Nephron progenitor cell (in vitro differentiated cells): ENCODE measurements around the gene DHODH.
"Not testable (repeated sequence)": the region's sequence is repeated elsewhere in the genome, so short reads cannot be mapped to it uniquely, and the experiment has no call there.

Experiments used
- DNase-seq: peaks from one replicate; pipeline ENCODE4 v3.0.0; 2021
- H3K27ac Mint-ChIP-seq: 2 replicates; pipeline ENCODE4 v1.8.0; 2021; ENCODE audit warnings: mild to moderate bottlenecking, moderate library complexity, mixed read lengths
- H3K27me3 Mint-ChIP-seq: 2 replicates; pipeline ENCODE4 v1.8.0; 2021; ENCODE audit warnings: mild to moderate bottlenecking, low read depth, mixed read lengths; ENCODE audit not compliant: poor library complexity
- H3K36me3 Mint-ChIP-seq: 2 replicates; pipeline ENCODE4 v1.8.0; 2021; ENCODE audit warnings: low read depth, mixed read lengths
- H3K4me1 Mint-ChIP-seq: 2 replicates; pipeline ENCODE4 v1.8.0; 2021; ENCODE audit warnings: mixed read lengths
- H3K4me3 Mint-ChIP-seq: 2 replicates; pipeline ENCODE4 v1.8.0; 2021; ENCODE audit warnings: mild to moderate bottlenecking, moderate library complexity, mixed read lengths
- H3K9me3 Mint-ChIP-seq: 2 replicates; pipeline ENCODE4 v1.8.0; 2021; ENCODE audit warnings: mild to moderate bottlenecking, moderate library complexity, mixed read lengths
- CTCF ChIP-seq: fragments of 200-600 bp; sonication (generic); IDR thresholded peaks from 2 replicates; pipeline ENCODE4 v1.5.0; 2021; ENCODE audit warnings: antibody characterized with exemption

The DHODH gene

GRCh38 chr16:71985262-71985974, 23.1 kb upstream of the DHODH start:
- Mint-ChIP-seq H3K4me3 (no peak overlapping the region), H3K27me3 (peaks cover 27% of the 10 kb centered on the region), H3K9me3 (peaks cover 3% of the 10 kb centered on the region), H3K36me3 (no peaks in the 10 kb centered on the region), H3K27ac (no peak overlapping the region), H3K4me1 (peaks cover 6% of the 10 kb centered on the region)
- no peak for DNase-seq
- TF ChIP-seq CTCF: no peak

- Mint-ChIP-seq H3K9me3 (no peaks in the 10 kb centered on the region), H3K36me3 (no peaks in the 10 kb centered on the region), H3K4me1 (peaks cover 6% of the 10 kb centered on the region), H3K27ac (no peak overlapping the region), H3K27me3 (peaks cover 28% of the 10 kb centered on the region), H3K4me3 (no peak overlapping the region)
- TF ChIP-seq CTCF: no peak
- DNase-seq: no peak
Measured at GRCh38 chr16:71986131-71986530, 22.4 kb upstream of the DHODH start.

- H3K4me1 Mint-ChIP-seq: no peaks in the 10 kb centered on the region
- no peak for TF ChIP-seq CTCF
- no peak overlapping the region for H3K4me3 Mint-ChIP-seq
- H3K36me3 Mint-ChIP-seq: no peaks in the 10 kb centered on the region
- no peak overlapping the region for H3K27ac Mint-ChIP-seq
- H3K27me3 Mint-ChIP-seq: peaks cover 40% of the 10 kb centered on the region
- no peak for DNase-seq
- no peaks in the 10 kb centered on the region for H3K9me3 Mint-ChIP-seq
Measured at GRCh38 chr16:71995038-71995437, 13.5 kb upstream of the DHODH start.

DNA sequence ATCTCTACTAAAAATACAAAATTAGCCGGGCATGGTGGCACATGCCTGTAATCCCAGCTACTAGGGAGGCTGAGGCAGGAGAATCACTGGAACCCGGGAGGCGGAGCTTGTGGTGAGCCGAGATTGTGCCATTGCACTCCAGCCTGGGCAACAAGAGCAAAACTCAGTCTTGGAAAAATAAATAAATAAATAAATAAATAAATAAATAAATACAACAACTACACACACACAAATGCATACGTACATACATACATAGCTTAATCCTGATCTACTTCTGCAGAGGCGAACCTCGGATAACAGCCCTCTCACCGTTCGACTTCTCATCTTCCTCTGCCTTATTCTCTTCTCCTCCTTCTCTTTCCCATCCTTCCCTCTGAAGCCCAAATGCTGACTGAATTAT, 11.0 kb upstream of the DHODH start:
- H3K27me3 Mint-ChIP-seq: peaks cover 26% of the 10 kb centered on the region
- not testable (repeated sequence) for H3K4me3 Mint-ChIP-seq

GRCh38 chr16:72001180-72001874, 7.2 kb upstream of the DHODH start:
- Mint-ChIP-seq H3K36me3 (no peaks in the 10 kb centered on the region), H3K27ac (no peak overlapping the region), H3K27me3 (peaks cover 39% of the 10 kb centered on the region), H3K4me1 (peaks cover 10% of the 10 kb centered on the region), H3K9me3 (no peaks in the 10 kb centered on the region), H3K4me3 (no peak overlapping the region)
- DNase-seq: no peak
- TF ChIP-seq CTCF: no peak

More for the DNA sequence above, 11.0 kb upstream of the DHODH start:
- not testable (repeated sequence) for H3K9me3 Mint-ChIP-seq, H3K4me1 Mint-ChIP-seq, H3K27ac Mint-ChIP-seq, H3K36me3 Mint-ChIP-seq, DNase-seq

DNA sequence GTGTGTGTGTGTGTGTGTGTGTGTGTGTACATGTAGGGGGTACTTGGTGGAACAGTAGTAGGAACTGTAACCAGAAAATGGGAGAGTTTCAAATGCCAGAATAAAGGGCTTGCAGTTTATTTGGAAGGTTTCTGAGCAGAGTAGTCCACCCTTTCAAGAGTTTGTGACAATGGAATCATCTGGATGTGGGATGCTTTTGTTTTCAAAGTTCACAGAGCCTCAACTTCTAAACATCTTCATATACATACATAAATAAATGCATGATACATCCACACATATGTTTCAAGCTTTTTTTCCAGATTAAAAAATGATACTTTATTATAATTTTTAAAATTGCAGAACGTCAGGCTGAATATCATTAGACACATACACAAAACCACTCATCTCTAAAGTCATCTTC, 5.9 kb upstream of the DHODH start:
- H3K4me1 Mint-ChIP-seq: peaks cover 10% of the 10 kb centered on the region
- H3K9me3 Mint-ChIP-seq: no peaks in the 10 kb centered on the region
- no peak overlapping the region for H3K4me3 Mint-ChIP-seq
- no peak overlapping the region for H3K27ac Mint-ChIP-seq
- H3K27me3 Mint-ChIP-seq: peaks cover 40% of the 10 kb centered on the region
- no peak for TF ChIP-seq CTCF
- no peak for DNase-seq
- H3K36me3 Mint-ChIP-seq: no peaks in the 10 kb centered on the region

DNA sequence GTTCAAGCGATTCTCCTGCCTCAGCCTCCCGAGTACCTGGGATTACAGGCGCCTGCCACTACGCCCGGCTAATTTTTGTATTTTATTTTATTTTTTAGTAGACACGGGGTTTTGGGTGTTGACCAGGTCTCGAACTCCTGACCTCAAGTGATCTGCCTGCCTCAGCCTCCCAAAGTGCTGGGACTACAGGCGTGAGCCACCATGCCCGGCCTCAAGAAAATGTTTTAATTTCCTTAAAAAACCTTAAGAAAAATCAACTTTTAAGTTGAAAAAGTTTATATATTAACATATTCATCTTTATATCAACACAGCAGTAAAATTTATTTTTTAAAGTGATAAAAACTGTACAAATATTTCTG, 500 bp upstream of the DHODH start:
- peaks cover 35% of the 10 kb centered on the region for H3K4me1 Mint-ChIP-seq
- H3K4me3 Mint-ChIP-seq: peak overlapping the region; percentile 97
- H3K27me3 Mint-ChIP-seq: peaks cover 30% of the 10 kb centered on the region
- H3K27ac Mint-ChIP-seq, H3K9me3 Mint-ChIP-seq, DNase-seq, H3K36me3 Mint-ChIP-seq: not testable (repeated sequence)
